Hippocampal formation (tissue), 2 donors: ENCODE data around the gene RIT1.

Experiments
- DNase-seq, 2 donors: peaks; one replicate each; lab custom pipeline; 2025; lab: John Stamatoyannopoulos, UW

Gene RIT1, protein sequence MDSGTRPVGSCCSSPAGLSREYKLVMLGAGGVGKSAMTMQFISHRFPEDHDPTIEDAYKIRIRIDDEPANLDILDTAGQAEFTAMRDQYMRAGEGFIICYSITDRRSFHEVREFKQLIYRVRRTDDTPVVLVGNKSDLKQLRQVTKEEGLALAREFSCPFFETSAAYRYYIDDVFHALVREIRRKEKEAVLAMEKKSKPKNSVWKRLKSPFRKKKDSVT

GRCh38 chr1:155911156-155912055, at the start of gene RIT1:
RIT1 (minus strand) TSS chr1:155911349; CDS start chr1:155910761, 588 bp downstream.
- peak; percentile 66 to 77 for DNase-seq

GRCh38 chr1:155960081-155960745, 49.1 kb upstream of the RIT1 start:
- peak in 1 of 2 donors; percentile 54 for DNase-seq

DNA sequence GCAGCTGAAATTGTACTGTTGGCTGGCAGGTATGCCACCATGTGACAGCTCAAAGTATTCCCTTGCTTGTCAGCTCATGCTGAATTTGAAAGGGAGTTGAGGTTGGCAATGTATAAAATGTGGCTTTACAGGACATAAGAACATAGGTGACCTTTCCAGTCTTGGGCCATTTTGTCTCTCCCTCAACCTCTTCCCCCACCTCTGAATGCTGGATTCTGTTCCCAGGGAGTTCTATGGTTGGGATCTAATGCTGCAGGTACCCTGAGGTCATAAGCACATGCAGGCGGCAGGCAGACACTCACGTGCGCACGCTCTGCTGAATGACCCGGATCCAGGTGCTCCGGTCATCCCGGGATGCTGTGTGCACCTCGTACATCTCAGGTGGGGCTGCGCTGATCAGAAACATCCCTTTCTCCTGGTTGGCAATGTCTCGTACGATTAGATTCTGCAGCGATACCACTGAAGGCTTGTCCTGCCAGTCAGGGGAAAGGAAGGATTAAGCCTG, 46.3 kb upstream of the RIT1 start:
- no peak for DNase-seq

- DNase-seq, result no peak
These were observed 43.5 kb upstream of the RIT1 start for GRCh38 chr1:155954645-155955044.

- no peak for DNase-seq
These were observed 41.3 kb upstream of the RIT1 start for GRCh38 chr1:155952505-155952890.

GRCh38 chr1:155951753-155952504, 40.8 kb upstream of the RIT1 start:
- no peak for DNase-seq

GRCh38 chr1:155950829-155951228, 39.7 kb upstream of the RIT1 start:
- DNase-seq, result no peak

DNA sequence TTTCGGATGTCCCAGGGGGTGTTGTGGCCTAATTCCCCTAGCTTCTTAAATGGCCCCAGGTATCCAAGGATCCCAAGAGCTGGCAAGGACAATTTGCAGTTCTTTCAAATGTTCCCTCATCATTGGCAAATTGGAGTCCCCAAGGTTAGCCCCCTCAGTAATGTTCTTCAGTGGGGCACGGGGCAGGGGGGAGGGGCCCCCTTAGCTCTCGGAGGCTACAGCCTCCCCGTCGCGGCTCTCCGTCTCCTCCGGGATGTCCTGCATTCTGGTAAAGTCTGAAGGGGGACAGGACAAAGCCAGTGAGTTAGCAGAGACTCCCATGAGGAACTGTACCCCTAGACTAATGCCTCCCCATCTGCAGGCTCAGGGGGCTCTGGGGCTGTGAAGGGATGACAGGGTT, 36.6 kb upstream of the RIT1 start:
- DNase-seq, result no peak

- DNase-seq, result no peak
These were observed 36.1 kb upstream of the RIT1 start for GRCh38 chr1:155947292-155947691.

DNA sequence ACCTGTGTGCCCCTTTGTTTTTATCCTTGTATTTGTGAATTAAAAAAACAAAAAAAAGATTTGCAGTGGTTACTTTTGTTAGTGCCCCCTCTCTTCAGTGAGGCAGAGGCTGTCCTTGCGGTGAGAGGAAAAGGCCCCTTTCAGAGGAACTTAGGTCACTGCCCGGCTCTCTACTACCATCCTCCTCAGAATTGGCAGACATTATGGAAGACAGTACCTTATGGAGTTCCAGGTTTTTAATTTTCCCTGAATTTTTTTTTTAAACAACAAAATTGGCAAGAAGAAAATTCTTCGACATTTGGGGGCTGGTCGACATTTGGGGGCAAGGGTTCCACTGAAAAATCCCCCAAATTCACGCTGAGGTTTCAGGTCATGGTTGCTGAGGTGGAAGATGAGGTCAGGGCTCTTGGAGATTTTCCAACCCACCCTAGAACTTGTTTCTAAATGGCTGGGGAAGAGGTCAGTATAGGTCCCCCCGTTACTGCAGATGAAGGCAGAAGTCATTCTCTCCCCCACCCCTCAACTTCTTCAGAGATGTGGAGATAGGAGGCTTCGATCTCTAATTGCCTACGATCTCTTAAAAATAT, 35.6 kb upstream of the RIT1 start:
- DNase-seq, result no peak

GRCh38 chr1:155944444-155944799, 33.3 kb upstream of the RIT1 start:
- DNase-seq, result no peak

DNA sequence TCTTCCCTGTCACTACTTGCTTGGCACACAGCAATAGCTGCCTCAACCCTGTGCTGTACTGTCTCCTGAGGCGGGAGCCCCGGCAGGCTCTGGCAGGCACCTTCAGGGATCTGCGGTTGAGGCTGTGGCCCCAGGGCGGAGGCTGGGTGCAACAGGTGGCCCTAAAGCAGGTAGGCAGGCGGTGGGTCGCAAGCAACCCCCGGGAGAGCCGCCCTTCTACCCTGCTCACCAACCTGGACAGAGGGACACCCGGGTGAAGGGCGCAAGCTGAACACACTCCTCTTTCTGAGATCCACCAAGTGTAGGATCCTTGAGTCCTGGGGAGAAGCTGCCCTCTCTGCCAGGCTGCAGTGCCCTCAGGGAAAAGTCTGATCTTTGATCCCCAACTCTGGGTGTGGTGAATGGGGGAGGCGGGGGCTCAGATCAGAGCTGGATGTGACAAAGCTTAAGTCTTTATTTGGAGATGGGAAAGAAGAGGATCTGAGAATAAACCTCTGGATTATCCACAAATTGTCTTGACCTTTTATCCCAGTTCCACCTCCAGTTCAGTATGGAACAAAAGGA, 31.5 kb upstream of the RIT1 start:
- no peak for DNase-seq

GRCh38 chr1:155941845-155942531, 30.8 kb upstream of the RIT1 start:
- no peak for DNase-seq

- DNase-seq, result no peak
These were observed 30.1 kb upstream of the RIT1 start, which contains the start of gene RXFP4 for GRCh38 chr1:155940993-155941844. RXFP4 (plus strand) TSS chr1:155941638; CDS start chr1:155941710, 72 bp downstream.

- no peak for DNase-seq
These were observed 29.4 kb upstream of the RIT1 start for GRCh38 chr1:155940482-155940992.

- DNase-seq, result peak in 1 of 2 donors; percentile 56
These were observed 27.1 kb upstream of the RIT1 start for GRCh38 chr1:155938220-155938627.

DNA sequence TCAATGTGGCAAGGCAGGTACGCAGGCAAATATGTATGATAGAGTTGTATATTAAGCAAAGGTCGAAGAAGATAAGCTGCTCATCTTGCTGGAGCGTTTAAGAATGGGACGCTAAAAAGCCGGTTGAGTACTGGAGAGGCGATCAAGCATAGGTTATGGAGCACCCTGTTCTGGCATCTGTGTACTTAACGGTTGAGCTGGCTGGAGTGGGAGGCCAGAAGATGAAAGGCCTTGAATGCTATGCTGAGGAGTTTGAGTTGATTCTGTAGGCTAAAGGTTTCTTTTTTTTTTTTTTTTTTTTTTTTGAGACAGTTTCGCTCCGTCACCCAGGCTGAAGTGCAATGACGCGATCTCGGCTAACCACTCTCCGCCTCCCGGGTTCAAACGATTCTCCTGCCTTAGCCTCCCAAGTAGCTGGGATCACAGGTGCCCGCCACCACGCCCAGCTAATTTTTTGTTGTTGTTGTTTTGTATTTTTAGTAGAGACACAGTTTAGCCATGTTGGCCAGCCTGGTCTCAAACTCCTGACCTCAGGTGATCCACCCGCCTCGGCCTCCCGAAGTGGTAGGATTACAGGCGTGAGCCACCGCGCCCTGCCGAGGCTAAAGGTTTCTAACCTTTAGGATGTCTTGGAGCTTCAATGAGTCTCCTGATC, 23.9 kb upstream of the RIT1 start:
- no peak for DNase-seq

GRCh38 chr1:155934097-155934935, 23.2 kb upstream of the RIT1 start, which contains the start of gene KHDC4:
KHDC4 (minus strand) TSS chr1:155934413; CDS start chr1:155934373, 40 bp downstream.
- DNase-seq, result peak; percentile 97 to 100
